Central memory CD4-positive, alpha-beta T cell (primary cell): ENCODE results near the gene CAV1.

Experiments used
- DNase-seq: peaks from one replicate; pipeline ENCODE4 v3.0.0; 2022

CAV1 gene

DNA sequence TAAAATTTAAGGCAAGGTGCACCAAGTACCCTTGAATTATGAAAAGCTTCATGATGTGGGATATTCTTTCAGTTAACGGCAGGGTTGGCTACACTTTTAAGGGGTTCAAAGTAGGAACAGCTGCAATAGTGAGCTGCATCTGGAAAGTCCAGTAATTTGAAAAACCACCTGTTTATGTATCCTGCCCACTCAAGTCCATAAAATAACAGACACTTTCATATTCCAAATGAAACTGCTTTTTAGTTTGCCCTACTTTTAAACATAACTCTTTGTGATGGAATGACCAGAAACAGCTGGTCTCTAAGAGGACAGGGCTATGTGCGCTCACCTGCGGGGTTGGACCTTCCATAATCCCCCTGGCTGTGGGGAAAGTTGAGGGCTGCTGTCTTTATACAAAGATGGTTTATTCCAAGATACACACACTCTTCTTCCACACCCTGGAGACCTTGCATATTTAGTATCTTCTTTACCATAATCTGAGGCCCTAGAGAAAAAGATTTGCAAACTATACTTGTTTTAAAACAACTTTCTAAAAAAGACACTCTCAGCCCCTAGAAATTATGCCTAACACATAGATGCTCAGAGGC is 7.4 kb downstream of the CAV1 start:
- DNase-seq, result no peak

- no peak for DNase-seq
Measured at GRCh38 chr7:116534790-116535189, 10.0 kb downstream of the CAV1 start.

GRCh38 chr7:116535416-116535815 is 10.6 kb downstream of the CAV1 start:
- no peak for DNase-seq

DNA sequence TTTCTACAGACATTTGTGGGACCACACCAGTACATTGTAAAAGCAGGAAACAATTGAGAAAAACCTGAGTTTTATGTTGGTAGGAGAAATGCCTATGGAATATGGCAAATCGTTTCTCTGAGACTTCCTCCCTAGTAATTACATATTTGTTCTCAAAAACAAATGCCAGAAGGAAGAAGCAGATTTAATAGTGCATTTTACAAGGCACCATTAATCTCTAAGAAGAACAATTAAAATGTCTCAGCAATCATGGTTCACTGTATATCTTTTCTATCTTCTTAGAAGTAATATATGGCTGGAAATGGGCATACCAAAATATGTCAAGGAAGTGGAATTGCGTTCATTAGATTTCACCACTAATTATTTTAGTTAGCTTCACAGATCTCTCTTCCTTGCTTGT is 13.3 kb downstream of the CAV1 start:
- DNase-seq, result no peak

- DNase-seq, result no peak
Measured at GRCh38 chr7:116539879-116540278, 15.0 kb downstream of the CAV1 start.

DNA sequence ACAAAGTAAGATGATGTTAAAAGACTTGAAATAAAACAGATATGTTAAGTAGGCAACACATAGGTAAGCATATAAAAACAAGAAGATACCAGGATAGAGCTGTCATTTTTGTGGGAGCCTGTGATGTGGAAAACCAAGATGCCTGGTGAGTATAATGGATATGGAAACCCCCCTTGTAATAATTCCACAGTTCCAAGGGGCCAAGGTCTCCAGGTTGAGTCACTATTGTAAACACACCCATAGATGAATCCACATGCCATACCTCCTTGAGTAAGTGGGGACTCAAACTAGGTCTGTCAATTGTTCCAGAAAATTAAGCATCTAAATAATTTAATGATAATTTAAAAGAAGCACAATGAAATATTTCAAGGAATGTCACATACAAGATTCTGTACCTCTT is 15.9 kb downstream of the CAV1 start:
- no peak for DNase-seq

DNA sequence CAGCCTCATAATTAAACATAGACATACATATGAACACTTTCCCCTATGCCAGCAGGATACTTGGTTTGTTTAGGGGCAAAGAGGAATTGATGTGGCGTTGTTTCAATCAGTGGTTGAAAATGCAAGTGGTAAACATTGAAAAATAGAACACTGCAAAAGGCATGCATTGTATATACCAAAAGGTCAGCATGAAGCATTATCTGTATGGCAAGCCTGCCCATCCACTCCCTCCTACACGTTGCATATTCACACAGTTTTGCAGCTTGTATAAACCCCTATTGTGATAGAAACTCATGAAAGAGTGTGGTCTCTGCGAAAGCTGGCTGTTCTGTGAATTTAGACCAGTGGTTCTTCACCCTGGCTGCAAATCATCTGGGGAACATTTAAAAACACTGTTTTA is 17.1 kb downstream of the CAV1 start:
- no peak for DNase-seq

DNA sequence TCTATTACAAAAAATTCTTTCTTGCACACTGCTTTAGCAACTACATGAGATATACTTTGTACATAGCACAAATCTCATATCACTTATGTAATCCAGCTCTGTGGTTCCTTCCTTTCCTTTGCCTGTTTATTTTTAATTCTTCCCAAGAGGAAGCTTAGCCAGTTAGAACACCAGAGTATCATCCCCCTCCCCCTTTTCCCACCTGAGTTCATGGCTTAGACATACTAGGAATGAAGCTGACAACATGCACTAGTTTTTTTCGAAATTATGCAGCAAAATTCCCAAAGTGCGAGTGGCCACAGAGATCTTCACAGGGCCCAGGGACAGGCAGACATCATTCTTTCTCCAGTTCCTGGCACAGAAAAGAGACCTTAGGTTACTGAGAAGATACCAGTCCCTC is 17.8 kb downstream of the CAV1 start:
- no peak for DNase-seq

DNA sequence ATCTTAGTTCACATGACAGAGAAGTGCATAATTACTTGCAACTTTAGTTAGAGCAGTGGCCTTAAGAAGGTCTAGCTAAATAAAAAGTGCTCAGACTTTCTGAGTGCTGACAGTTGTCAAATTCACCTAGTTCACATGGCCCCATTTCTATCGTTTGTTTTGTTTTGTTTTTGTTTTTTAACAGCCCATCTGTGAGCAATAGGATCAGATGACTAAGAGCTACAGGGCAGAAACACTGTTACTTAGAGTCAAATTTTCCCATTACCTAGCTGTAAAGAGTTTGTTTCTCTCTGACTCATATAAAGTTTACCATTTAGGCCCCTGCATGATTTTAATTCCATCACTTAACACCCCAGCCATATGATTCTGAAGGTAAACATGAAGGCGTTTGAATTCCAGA is 18.8 kb downstream of the CAV1 start:
- no peak for DNase-seq

GRCh38 chr7:116544487-116544886 is 19.7 kb downstream of the CAV1 start:
- no peak for DNase-seq

GRCh38 chr7:116545411-116545993 is 20.7 kb downstream of the CAV1 start:
- no peak for DNase-seq

- DNase-seq, result no peak
Measured at GRCh38 chr7:116546054-116546453, 21.2 kb downstream of the CAV1 start.

- no peak for DNase-seq
Measured at GRCh38 chr7:116546916-116547315, 22.1 kb downstream of the CAV1 start.

DNA sequence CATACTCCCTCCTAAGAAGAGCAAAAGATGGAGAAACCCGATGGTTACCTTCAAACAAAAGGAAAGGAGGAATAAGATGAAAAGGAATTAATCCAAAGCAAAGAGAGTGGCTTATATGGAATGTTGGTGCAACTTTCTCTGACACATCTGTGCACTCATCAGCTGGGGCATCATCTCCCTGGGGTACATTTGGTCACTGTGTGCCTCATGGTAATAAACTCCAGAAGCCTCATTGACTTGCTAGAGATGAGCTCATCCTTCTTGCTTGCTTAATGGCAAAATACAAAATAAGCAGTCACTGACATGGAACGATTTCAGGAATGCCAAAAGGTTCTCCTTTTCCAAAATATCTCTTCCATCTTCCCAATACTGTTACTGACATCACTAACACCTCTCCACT is 22.5 kb downstream of the CAV1 start:
- no peak for DNase-seq

GRCh38 chr7:116548506-116548905 is 23.7 kb downstream of the CAV1 start:
- DNase-seq, result no peak

DNA sequence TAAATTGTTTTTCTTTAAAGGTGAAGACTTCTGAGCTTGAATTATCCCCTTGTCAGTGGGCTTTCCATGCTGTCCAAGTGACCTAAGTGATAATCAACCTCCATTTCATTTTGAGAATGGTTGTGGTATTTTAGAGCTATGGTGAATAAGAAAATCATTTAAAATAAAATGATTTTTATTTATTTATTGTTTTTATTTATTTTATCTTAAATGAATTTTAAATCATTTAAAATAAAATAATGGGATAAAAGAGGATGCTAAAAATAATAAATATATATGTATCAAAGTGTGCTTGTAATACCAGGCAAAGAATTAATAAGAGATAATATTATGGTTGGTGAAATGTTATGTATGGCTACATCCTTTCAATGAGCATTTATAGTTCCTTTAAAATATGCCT is 24.5 kb downstream of the CAV1 start:
- DNase-seq, result no peak

DNA sequence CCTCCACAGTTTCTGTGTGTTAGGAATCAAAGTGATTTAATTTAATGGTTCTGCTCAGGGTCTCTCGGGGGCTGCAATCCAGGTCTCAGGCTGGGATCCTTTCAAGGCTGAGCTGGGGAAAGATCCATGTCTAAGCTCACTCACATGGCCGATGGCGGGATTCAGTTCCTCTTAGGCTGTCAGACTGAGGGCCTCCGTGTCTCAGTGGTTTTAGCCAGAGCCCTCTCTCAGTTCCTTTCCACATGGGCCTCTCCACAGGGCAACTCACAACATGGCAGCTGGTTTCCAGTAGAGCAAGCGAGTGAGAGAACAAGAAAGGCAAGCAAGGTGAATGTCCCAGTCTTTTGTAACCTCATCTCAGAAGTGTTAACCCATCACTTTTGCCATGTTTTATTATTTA is 26.9 kb downstream of the CAV1 start:
- DNase-seq, result no peak

GRCh38 chr7:116552602-116553001 is 27.8 kb downstream of the CAV1 start:
- DNase-seq, result no peak

GRCh38 chr7:116553168-116553964 is 28.5 kb downstream of the CAV1 start:
- no peak for DNase-seq

DNA sequence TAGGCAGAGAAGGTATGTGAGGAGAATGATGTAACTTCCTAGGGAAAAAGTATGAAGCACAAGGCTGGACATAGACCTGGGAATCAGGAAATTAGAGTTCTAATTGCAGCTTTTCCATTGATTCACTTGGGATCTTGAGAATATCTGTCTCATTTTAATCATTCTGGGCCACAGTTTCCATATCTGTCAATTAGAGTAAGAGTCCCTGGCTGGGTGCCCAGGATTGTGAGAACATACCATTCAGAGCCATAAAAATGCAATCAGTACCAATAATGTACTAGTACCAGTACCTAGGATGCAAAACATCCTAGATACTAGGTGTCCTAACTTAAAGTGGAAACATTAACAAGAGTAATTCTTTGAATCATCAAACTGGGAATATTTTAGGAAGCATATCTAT is 29.6 kb downstream of the CAV1 start:
- DNase-seq, result no peak

DNA sequence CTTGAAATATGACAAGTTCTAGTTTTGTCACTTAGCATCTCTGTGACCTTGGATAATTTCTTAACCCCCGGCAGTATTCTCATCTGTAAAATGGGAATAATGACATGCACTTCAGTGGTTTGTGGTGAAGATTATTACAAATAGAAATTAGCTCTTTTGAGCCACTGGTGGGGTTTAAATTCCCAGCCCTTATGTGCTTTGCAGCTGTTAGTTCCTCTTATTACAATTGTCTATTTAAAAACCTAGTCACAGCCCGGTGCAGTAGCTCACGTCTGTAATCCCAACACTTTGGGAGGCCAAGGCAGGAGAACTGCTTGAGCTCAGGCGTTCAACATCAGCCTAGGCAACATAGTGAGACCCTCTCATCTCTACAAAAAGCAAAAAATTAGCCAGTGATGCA is 30.1 kb downstream of the CAV1 start:
- no peak for DNase-seq

- no peak for DNase-seq
Measured at GRCh38 chr7:116557066-116557585, 32.3 kb downstream of the CAV1 start.

GRCh38 chr7:116557901-116558300 is 33.1 kb downstream of the CAV1 start:
- no peak for DNase-seq
